RWPE2 (cell line): ENCODE measurements around the gene WRAP53.

Experiments
- ATAC-seq: fragments of 200-7000 bp; cut with Tn5 transposase; 3 replicates; pipeline ENCODE4 v1.9.1; 2021; ENCODE audit warnings: low read depth
- DNase-seq: peaks from one replicate; pipeline ENCODE4 v3.0.0-alpha.2; 2020; ENCODE audit warnings: low spot score
- H3K27ac ChIP-seq: fragments of 450-650 bp; 2 replicates; pipeline ENCODE4 v1.5.1; 2017; ENCODE audit warnings: mild to moderate bottlenecking; ENCODE audit not compliant: poor library complexity, severe bottlenecking
- H3K27me3 ChIP-seq: fragments of 250-450 bp; sonication (Bioruptor Pico); 2 replicates; pipeline ENCODE4 v1.5.1; 2021; ENCODE audit warnings: mild to moderate bottlenecking, moderate library complexity; ENCODE audit not compliant: insufficient read depth, poor library complexity, severe bottlenecking
- H3K36me3 ChIP-seq: fragments of 250-450 bp; sonication (Bioruptor Pico); 2 replicates; pipeline ENCODE4 v1.5.1; 2020; ENCODE audit warnings: low read depth, mild to moderate bottlenecking, moderate library complexity
- H3K4me1 ChIP-seq: fragments of 250-450 bp; sonication (Bioruptor Pico); 2 replicates; pipeline ENCODE4 v1.5.1; 2021; ENCODE audit warnings: mild to moderate bottlenecking, moderate library complexity; ENCODE audit not compliant: insufficient read depth, poor library complexity, severe bottlenecking
- H3K4me3 ChIP-seq: fragments of 250-450 bp; sonication (Bioruptor Pico); 2 replicates; pipeline ENCODE4 v1.5.1; 2021; ENCODE audit warnings: mild to moderate bottlenecking, moderate library complexity; ENCODE audit not compliant: severe bottlenecking
- H3K9me3 ChIP-seq: fragments of 250-450 bp; sonication (Bioruptor Pico); 2 replicates; pipeline ENCODE4 v1.5.1; 2021; ENCODE audit warnings: mild to moderate bottlenecking, moderate library complexity; ENCODE audit not compliant: severe bottlenecking
- CTCF ChIP-seq: fragments of 450-650 bp; IDR thresholded peaks from one replicate; pipeline ENCODE4 v1.5.1; 2017; ENCODE audit warnings: mild to moderate bottlenecking, moderate library complexity; ENCODE audit not compliant: poor library complexity, severe bottlenecking

The WRAP53 gene

GRCh38 chr17:7707858-7708750 is 19.8 kb downstream of the WRAP53 start:
- Histone ChIP-seq H3K9me3 (no peaks in the 10 kb centered on the region), H3K4me3 (no peak overlapping the region), H3K4me1 (no peaks in the 10 kb centered on the region), H3K27ac (no peak overlapping the region), H3K36me3 (no peaks in the 10 kb centered on the region), H3K27me3 (peaks cover 37% of the 10 kb centered on the region)
- no peak for DNase-seq
- no peak for ATAC-seq
- no peak for TF ChIP-seq CTCF

GRCh38 chr17:7709031-7709430 is 20.8 kb downstream of the WRAP53 start:
- Histone ChIP-seq H3K4me3 (no peak overlapping the region), H3K27me3 (peaks cover 34% of the 10 kb centered on the region), H3K27ac (no peak overlapping the region), H3K36me3 (no peaks in the 10 kb centered on the region), H3K4me1 (no peaks in the 10 kb centered on the region), H3K9me3 (no peaks in the 10 kb centered on the region)
- no peak for TF ChIP-seq CTCF
- DNase-seq (no peak), ATAC-seq (no peak)

- Histone ChIP-seq H3K9me3 (no peaks in the 10 kb centered on the region), H3K27ac (no peak overlapping the region), H3K36me3 (no peaks in the 10 kb centered on the region), H3K4me3 (no peak overlapping the region), H3K27me3 (peaks cover 21% of the 10 kb centered on the region), H3K4me1 (no peaks in the 10 kb centered on the region)
- DNase-seq = no peak
- no peak for ATAC-seq
- no peak for TF ChIP-seq CTCF
Measured at GRCh38 chr17:7710301-7710700, 22.0 kb downstream of the WRAP53 start.

GRCh38 chr17:7711051-7711755 is 22.9 kb downstream of the WRAP53 start:
- peaks cover 12% of the 10 kb centered on the region for H3K27me3 ChIP-seq
- H3K9me3 ChIP-seq = no peaks in the 10 kb centered on the region
- ATAC-seq (no peak), DNase-seq (no peak)
- H3K4me3 ChIP-seq = no peak overlapping the region
- no peak for TF ChIP-seq CTCF
- H3K27ac ChIP-seq = no peak overlapping the region
- no peaks in the 10 kb centered on the region for H3K4me1 ChIP-seq
- no peaks in the 10 kb centered on the region for H3K36me3 ChIP-seq
